OCI-M2 (cell line): ENCODE measurements around the gene DOK6.

Experiments used
- DNase-seq: peaks from one replicate; lab custom pipeline; 2025; ENCODE audit not compliant: unreplicated experiment; lab: John Stamatoyannopoulos, UW

The DOK6 gene

GRCh38 chr18:69890558-69890957 lies 489.9 kb downstream of the DOK6 start:
- DNase-seq = no peak

- DNase-seq = no peak
Observed at GRCh38 chr18:69894467-69894866, 493.8 kb downstream of the DOK6 start.

DNA sequence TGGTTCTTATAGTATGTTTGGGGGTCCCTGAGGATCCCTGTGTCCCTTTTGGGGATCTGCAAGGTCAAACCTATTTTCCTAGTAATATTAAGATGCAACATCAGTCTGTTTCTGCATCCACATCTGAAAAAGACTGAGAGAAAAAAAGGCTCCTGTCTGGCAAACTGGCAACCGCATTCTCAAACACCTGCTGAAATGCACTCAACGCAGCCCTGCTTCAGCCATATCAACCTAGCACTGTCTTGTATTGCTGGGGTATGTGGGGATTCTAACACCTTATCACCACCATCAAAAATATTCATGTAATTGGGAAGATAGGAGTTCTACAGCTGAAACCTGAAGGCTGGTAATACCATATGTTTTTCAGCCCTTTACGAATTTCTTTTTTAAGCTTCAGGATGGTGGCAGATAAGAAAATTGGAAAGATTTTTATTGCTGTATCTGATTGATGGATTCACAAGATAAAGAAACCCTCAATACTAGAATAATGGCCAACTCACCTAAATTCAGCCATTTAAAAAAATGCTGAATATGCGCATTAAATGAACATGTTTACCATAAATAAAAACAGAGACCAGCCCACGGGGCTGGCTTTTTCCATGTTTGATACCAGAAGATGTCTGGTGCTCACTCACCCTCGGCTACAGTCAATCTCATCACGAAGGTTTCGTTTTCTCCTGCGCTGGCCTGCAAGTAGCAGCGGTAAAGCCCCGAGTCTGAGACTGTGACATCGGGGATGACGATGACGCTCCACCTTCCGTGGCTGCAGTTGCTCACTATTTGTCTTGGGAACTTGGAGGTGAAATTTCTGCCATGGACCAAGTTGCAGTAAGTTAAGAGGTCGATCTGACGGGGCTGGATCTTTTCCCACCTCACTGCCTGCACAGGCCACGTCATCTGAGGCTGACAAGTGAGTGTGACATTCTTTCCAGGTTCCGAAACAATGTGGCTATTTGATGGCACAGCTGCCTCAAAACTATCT lies 494.7 kb downstream of the DOK6 start:
- no peak for DNase-seq

DNA sequence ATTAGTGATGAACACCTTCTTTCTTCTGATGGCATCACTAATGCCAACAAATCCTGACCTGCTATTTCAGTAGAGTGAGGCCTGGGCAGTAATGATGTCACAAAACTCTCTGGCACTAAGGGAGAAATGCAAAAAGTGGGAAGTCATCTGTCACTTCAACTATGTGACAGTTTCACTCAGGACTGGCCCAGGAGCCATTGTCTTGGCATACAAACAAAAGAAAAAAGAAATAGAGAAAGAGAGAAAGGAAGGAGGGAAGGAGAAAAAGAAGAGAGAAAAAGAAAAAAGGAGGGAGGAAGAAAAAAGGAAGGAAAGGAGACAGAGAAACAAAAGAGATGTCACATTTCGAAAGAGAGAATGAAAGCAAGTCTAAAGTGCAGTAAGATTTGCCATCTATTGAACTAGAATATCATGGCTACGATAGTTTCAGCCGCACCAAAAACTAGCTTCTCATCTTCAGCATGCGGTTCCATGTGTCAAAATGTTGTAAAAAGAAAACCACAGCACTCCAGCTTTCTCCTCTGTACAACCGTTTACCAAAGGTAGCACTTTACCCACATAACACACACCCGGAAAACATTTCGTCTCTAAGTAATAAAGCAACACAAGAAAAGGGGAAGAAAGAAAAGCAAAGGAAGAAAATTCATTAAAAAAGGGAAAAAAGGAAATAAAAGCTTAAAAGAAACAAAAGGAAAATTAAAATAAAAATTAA lies 496.9 kb downstream of the DOK6 start:
- no peak for DNase-seq

DNA sequence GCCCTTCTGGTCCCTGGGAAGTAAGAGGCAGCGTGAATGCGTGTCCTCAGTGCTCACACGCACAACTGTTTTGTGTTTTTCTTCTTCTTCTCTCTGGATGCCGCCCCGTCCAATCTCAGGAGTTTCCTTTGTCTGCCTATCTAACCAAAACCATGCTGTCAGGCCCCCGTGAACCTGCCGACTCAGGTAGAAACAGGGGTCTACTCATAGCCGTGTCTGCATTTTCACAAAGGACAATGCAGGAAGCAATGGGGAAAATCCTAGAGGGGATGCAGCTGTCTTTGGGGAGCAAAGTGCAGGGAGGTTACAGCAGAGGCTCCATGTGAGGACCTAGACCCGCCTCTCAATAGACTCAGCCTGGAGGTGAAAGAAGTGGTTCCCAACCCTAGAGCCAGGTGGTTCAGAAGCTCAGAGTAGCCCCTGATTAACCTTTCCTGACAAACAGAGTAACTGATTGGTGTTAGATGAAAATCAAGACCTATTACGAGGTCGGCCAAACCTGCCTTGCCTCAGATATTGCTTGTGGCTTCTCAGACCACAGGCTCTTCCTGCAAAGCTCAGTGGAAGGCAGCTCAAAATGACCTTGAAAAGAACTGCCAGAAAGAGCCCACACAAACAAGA lies 497.7 kb downstream of the DOK6 start:
- no peak for DNase-seq
